OCI-LY3 (cell line): ENCODE data around the gene S100Z.

Experiments used
- EZH2phosphoT487 ChIP-seq: fragments of 200-600 bp; shearing (Covaris generic); IDR thresholded peaks from 2 replicates; pipeline ENCODE4 v1.6.1; 2018; ENCODE audit warnings: antibody characterized with exemption, mixed run types, low read depth
- TF ChIP-seq, protein P1 (sequence below): fragments of 200-600, 300-600 bp; sonication (generic); IDR thresholded peaks from 2 replicates; pipeline ENCODE4 v1.5.1; 2014; ENCODE audit warnings: antibody characterized with exemption, low read length, low read depth

DNA sequence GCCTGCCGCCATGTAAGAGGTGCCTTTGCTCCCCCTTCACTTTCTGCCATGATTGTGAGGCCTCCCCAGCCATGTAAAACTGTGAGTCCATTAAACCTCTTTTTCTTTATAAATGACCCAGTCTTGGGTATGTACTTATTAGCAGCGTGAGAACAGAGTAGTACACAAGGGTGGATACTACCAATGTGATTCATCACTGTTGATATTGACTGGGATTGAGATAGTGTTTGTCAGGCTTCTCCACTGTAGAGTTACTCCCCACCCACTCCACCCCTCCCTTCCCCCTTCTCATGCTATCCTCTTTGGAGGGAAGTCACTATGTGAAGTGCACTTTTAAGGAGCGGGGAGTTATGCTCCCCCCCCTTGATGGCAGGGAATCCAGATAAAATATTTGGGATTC lies 91.6 kb downstream of the S100Z start:
- TF ChIP-seq, protein P1, sequence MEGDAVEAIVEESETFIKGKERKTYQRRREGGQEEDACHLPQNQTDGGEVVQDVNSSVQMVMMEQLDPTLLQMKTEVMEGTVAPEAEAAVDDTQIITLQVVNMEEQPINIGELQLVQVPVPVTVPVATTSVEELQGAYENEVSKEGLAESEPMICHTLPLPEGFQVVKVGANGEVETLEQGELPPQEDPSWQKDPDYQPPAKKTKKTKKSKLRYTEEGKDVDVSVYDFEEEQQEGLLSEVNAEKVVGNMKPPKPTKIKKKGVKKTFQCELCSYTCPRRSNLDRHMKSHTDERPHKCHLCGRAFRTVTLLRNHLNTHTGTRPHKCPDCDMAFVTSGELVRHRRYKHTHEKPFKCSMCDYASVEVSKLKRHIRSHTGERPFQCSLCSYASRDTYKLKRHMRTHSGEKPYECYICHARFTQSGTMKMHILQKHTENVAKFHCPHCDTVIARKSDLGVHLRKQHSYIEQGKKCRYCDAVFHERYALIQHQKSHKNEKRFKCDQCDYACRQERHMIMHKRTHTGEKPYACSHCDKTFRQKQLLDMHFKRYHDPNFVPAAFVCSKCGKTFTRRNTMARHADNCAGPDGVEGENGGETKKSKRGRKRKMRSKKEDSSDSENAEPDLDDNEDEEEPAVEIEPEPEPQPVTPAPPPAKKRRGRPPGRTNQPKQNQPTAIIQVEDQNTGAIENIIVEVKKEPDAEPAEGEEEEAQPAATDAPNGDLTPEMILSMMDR = no peak
- TF ChIP-seq EZH2phosphoT487 = no peak
